Activated naive CD4-positive, alpha-beta T cell treated with anti-CD3 and anti-CD28 coated beads, Interleukin-2, amount 10 ng/mL, durations not matched to agents 7 days and 5 days (primary cell): ENCODE measurements around the gene RHOF.
"Not testable (repeated sequence)": the region's sequence is repeated elsewhere in the genome, so short reads cannot be mapped to it uniquely, and the experiment has no call there.

Experiments used
- CTCF ChIA-PET: fragments of 350-600 bp; sonication (Branson Sonifier 250); formaldehyde crosslinking; loops from one replicate; lab custom pipeline; 2021; ENCODE audit warnings: antibody characterized with exemption; lab: Charles Lee
- DNase-seq: peaks from one replicate; pipeline ENCODE4 v3.0.0-alpha.2; 2020
- H3K27ac Mint-ChIP-seq: one replicate; pipeline ENCODE4 v1.8.0; 2021; ENCODE audit warnings: mild to moderate bottlenecking, moderate library complexity, mixed read lengths
- H3K27me3 Mint-ChIP-seq: one replicate; pipeline ENCODE4 v1.8.0; 2021; ENCODE audit warnings: mild to moderate bottlenecking, mixed read lengths
- H3K36me3 Mint-ChIP-seq: one replicate; pipeline ENCODE4 v1.8.0; 2021; ENCODE audit warnings: mixed read lengths
- H3K4me1 Mint-ChIP-seq: one replicate; pipeline ENCODE4 v1.8.0; 2021; ENCODE audit warnings: mixed read lengths
- H3K4me3 Mint-ChIP-seq: one replicate; pipeline ENCODE4 v1.8.0; 2021; ENCODE audit warnings: mild to moderate bottlenecking, moderate library complexity, mixed read lengths
- H3K9me3 Mint-ChIP-seq: one replicate; pipeline ENCODE4 v1.8.0; 2021; ENCODE audit warnings: mixed read lengths

Gene RHOF

GRCh38 chr12:121797937-121798786 lies 4.7 kb upstream of the RHOF start:
- Mint-ChIP-seq H3K4me1 (peaks cover 41% of the 10 kb centered on the region), H3K4me3 (peak overlapping the region; percentile 83), H3K27me3 (peaks cover 3% of the 10 kb centered on the region), H3K27ac (peak overlapping the region; percentile 94), H3K9me3 (no peaks in the 10 kb centered on the region), H3K36me3 (peaks cover 42% of the 10 kb centered on the region)
- no peak for DNase-seq
- CTCF ChIA-PET = interaction anchor here (1.1 to 14.1 kb wide), 3 partner anchors 11 to 90 kb away, joined by 4 to 575 read pairs (median 300); partner anchors contain the start of genes PSMD9 and SETD1B

GRCh38 chr12:121796855-121797751 lies 3.6 kb upstream of the RHOF start:
- DNase-seq = no peak
- Mint-ChIP-seq H3K27ac (peak overlapping the region; percentile 58), H3K4me1 (peaks cover 41% of the 10 kb centered on the region), H3K27me3 (peaks cover 3% of the 10 kb centered on the region), H3K36me3 (peaks cover 39% of the 10 kb centered on the region), H3K9me3 (no peaks in the 10 kb centered on the region), H3K4me3 (peak overlapping the region; percentile 21)
- CTCF ChIA-PET = interaction anchor here (3.4 to 14.1 kb wide), 6 partner anchors 12 to 96 kb away, joined by 26 to 575 read pairs (median 66); partner anchors contain the start of genes PSMD9 and SETD1B

- Mint-ChIP-seq H3K9me3 (no peaks in the 10 kb centered on the region), H3K27ac (peak overlapping the region; percentile 96), H3K4me3 (peak overlapping the region; percentile 92), H3K27me3 (no peaks in the 10 kb centered on the region), H3K4me1 (peaks cover 56% of the 10 kb centered on the region), H3K36me3 (peaks cover 43% of the 10 kb centered on the region)
- CTCF ChIA-PET = interaction anchor here (0.6 to 14.1 kb wide), 33 partner anchors 14 to 327 kb away, joined by 3 to 575 read pairs (median 5); partner anchors contain the start of genes PSMD9, SETD1B and TMEM120B
- DNase-seq = peak; percentile 91
These were observed 1.8 kb upstream of the RHOF start for GRCh38 chr12:121795034-121795968.

GRCh38 chr12:121794534-121795033 lies 1.1 kb upstream of the RHOF start:
- Mint-ChIP-seq H3K27ac (peak overlapping the region; percentile 96), H3K36me3 (peaks cover 50% of the 10 kb centered on the region), H3K4me1 (peaks cover 63% of the 10 kb centered on the region), H3K4me3 (peak overlapping the region; percentile 92), H3K9me3 (no peaks in the 10 kb centered on the region), H3K27me3 (no peaks in the 10 kb centered on the region)
- CTCF ChIA-PET = interaction anchor here (0.7 to 14.1 kb wide), 47 partner anchors 15 to 533 kb away, joined by 3 to 575 read pairs (median 5); partner anchors contain the start of genes PSMD9, SETD1B and TMEM120B
- no peak for DNase-seq

- Mint-ChIP-seq H3K27ac (peak overlapping the region; percentile 96), H3K27me3 (no peaks in the 10 kb centered on the region), H3K9me3 (no peaks in the 10 kb centered on the region), H3K36me3 (peaks cover 49% of the 10 kb centered on the region), H3K4me1 (peaks cover 63% of the 10 kb centered on the region), H3K4me3 (peak overlapping the region; percentile 92)
- DNase-seq = peak; percentile 96
- CTCF ChIA-PET = interaction anchor here (0.7 to 14.1 kb wide), 49 partner anchors 15 to 534 kb away, joined by 3 to 575 read pairs (median 5); partner anchors contain the start of genes CFAP251, PSMD9, SETD1B and TMEM120B
These were observed 498 bp upstream of the RHOF start for GRCh38 chr12:121793838-121794533.

GRCh38 chr12:121792607-121793439 lies 665 bp downstream of the RHOF start:
- DNase-seq = peak; percentile 74
- Mint-ChIP-seq H3K27me3 (no peaks in the 10 kb centered on the region), H3K27ac (peak overlapping the region; percentile 99), H3K4me3 (peak overlapping the region; percentile 92), H3K9me3 (no peaks in the 10 kb centered on the region), H3K36me3 (peaks cover 51% of the 10 kb centered on the region), H3K4me1 (peaks cover 63% of the 10 kb centered on the region)
- CTCF ChIA-PET = interaction anchor here (0.8 to 14.1 kb wide), 15 partner anchors 14 to 351 kb away, joined by 3 to 575 read pairs (median 18); partner anchors contain the start of genes CFAP251, PSMD9, SETD1B and TMEM120B

GRCh38 chr12:121791671-121792551 lies 1.6 kb downstream of the RHOF start:
- CTCF ChIA-PET = interaction anchor here (1.0 to 14.1 kb wide), 6 partner anchors 13 to 164 kb away, joined by 3 to 575 read pairs (median 33); partner anchors contain the start of gene SETD1B
- H3K36me3 Mint-ChIP-seq = peaks cover 51% of the 10 kb centered on the region
- H3K27me3 Mint-ChIP-seq = no peaks in the 10 kb centered on the region
- H3K9me3 Mint-ChIP-seq = no peaks in the 10 kb centered on the region
- peak overlapping the region; percentile 92 for H3K4me3 Mint-ChIP-seq
- DNase-seq = peak; percentile 40
- peak overlapping the region; percentile 99 for H3K27ac Mint-ChIP-seq
- peaks cover 65% of the 10 kb centered on the region for H3K4me1 Mint-ChIP-seq

GRCh38 chr12:121790785-121791184 lies 2.7 kb downstream of the RHOF start:
- CTCF ChIA-PET = interaction anchor here (7.4 to 14.1 kb wide), 2 partner anchors 11 to 19 kb away, joined by 300 to 575 read pairs; partner anchors contain the start of gene SETD1B
- peak overlapping the region; percentile 92 for H3K4me3 Mint-ChIP-seq
- peaks cover 72% of the 10 kb centered on the region for H3K4me1 Mint-ChIP-seq
- peaks cover 59% of the 10 kb centered on the region for H3K36me3 Mint-ChIP-seq
- not testable (repeated sequence) for DNase-seq, H3K9me3 Mint-ChIP-seq, H3K27me3 Mint-ChIP-seq
- peak overlapping the region; percentile 99 for H3K27ac Mint-ChIP-seq

GRCh38 chr12:121789800-121790728 lies 3.4 kb downstream of the RHOF start:
- CTCF ChIA-PET = interaction anchor here (0.7 to 14.1 kb wide), 9 partner anchors 10 to 91 kb away, joined by 3 to 575 read pairs (median 6); partner anchors contain the start of gene SETD1B
- peak overlapping the region; percentile 92 for H3K4me3 Mint-ChIP-seq
- H3K27ac Mint-ChIP-seq = peak overlapping the region; percentile 99
- peaks cover 71% of the 10 kb centered on the region for H3K4me1 Mint-ChIP-seq
- H3K27me3 Mint-ChIP-seq = no peaks in the 10 kb centered on the region
- peak; percentile 97 for DNase-seq
- H3K9me3 Mint-ChIP-seq = no peaks in the 10 kb centered on the region
- peaks cover 60% of the 10 kb centered on the region for H3K36me3 Mint-ChIP-seq
